Neural progenitor cell (in vitro differentiated cells): Measurements from ENCODE around the gene KDM2A.

ENCODE experiments used
- CTCF ChIP-seq: fragments of 200-600 bp; sonication (generic); IDR thresholded peaks from 2 replicates; pipeline ENCODE4 v1.5.1; 2017; ENCODE audit warnings: antibody characterized with exemption, mild to moderate bottlenecking
- EZH2 ChIP-seq: fragments of 200-600 bp; sonication (generic); IDR thresholded peaks from 2 replicates; pipeline ENCODE4 v1.6.1; 2017; ENCODE audit warnings: antibody characterized with exemption, mild to moderate bottlenecking, moderate library complexity
- EZH2phosphoT487 ChIP-seq: fragments of 200-600 bp; sonication (generic); IDR thresholded peaks from 2 replicates; pipeline ENCODE4 v1.6.1; 2017; ENCODE audit warnings: antibody characterized with exemption

GRCh38 chr11:67227726-67228125 is 108.7 kb downstream of the KDM2A start:
- TF ChIP-seq CTCF (no peak), EZH2phosphoT487 (no peak), EZH2 (no peak)
